NCI-H187 treated with DMSO at 0.1 percent for 48 hours (cell line): ENCODE data around the gene CCDC14.
"Not testable (repeated sequence)": the region's sequence is repeated elsewhere in the genome, so short reads cannot be mapped to it uniquely, and the experiment has no call there.

Source experiments
- DNase-seq: peaks from one replicate; lab custom pipeline; 2025; lab: John Stamatoyannopoulos, UW

The CCDC14 gene

GRCh38 chr3:123960781-123961507 lies at the start of gene CCDC14:
Gene CCDC14, minus strand, starts transcription at chr3:123961229. Its CDS starts 56 bp downstream, at chr3:123961173.
- DNase-seq = peak; percentile 84

- DNase-seq = not testable (repeated sequence)
Measured at GRCh38 chr3:124008321-124008720, 47.3 kb upstream of the CCDC14 start.

- DNase-seq = no peak
Measured at GRCh38 chr3:124007186-124007585, 46.2 kb upstream of the CCDC14 start.

GRCh38 chr3:124002405-124003079 lies 41.5 kb upstream of the CCDC14 start:
- DNase-seq = not testable (repeated sequence)

GRCh38 chr3:124001366-124001765 lies 40.3 kb upstream of the CCDC14 start:
- DNase-seq = not testable (repeated sequence)

GRCh38 chr3:123997543-123997942 lies 36.5 kb upstream of the CCDC14 start:
- no peak for DNase-seq

- peak; percentile 73 for DNase-seq
Measured at GRCh38 chr3:123993818-123994217, 32.8 kb upstream of the CCDC14 start.

- not testable (repeated sequence) for DNase-seq
Measured at GRCh38 chr3:123991730-123992588, 30.9 kb upstream of the CCDC14 start, which contains the start of gene ROPN1. Gene ROPN1, minus strand, starts transcription at chr3:123992124. Its CDS starts 11,643 bp downstream, at chr3:123980481.

GRCh38 chr3:123986427-123986826 lies 25.4 kb upstream of the CCDC14 start:
- DNase-seq = no peak

- DNase-seq = no peak
Measured at GRCh38 chr3:123984957-123985356, 23.9 kb upstream of the CCDC14 start.

- DNase-seq = no peak
Measured at GRCh38 chr3:123984350-123984749, 23.3 kb upstream of the CCDC14 start.

GRCh38 chr3:123981317-123981716 lies 20.3 kb upstream of the CCDC14 start:
- not testable (repeated sequence) for DNase-seq

- no peak for DNase-seq
Measured at GRCh38 chr3:123980539-123980938, 19.5 kb upstream of the CCDC14 start.

GRCh38 chr3:123979525-123980501 lies 18.8 kb upstream of the CCDC14 start:
- DNase-seq = not testable (repeated sequence)

GRCh38 chr3:123976904-123977303 lies 15.9 kb upstream of the CCDC14 start:
- DNase-seq = not testable (repeated sequence)

- DNase-seq = not testable (repeated sequence)
Measured at GRCh38 chr3:123976181-123976898, 15.3 kb upstream of the CCDC14 start.

- not testable (repeated sequence) for DNase-seq
Measured at GRCh38 chr3:123975030-123975429, 14.0 kb upstream of the CCDC14 start.

- DNase-seq = no peak
Measured at GRCh38 chr3:123971406-123971805, 10.4 kb upstream of the CCDC14 start.

GRCh38 chr3:123967260-123967659 lies 6.2 kb upstream of the CCDC14 start:
- not testable (repeated sequence) for DNase-seq

- DNase-seq = not testable (repeated sequence)
Measured at GRCh38 chr3:123966799-123967198, 5.8 kb upstream of the CCDC14 start.
